ENCODE data around the gene MAN1A2.

GRCh38 chr1:117537291-117537920 lies 170.2 kb downstream of the MAN1A2 start:
- TF ChIP-seq CTCF (IDR thresholded peaks at IDR 0.05), result peak in 3 of 6 experiments; percentile 23 to 55 (median 41)
- TF ChIP-seq POLR2A (IDR thresholded peaks at IDR 0.05), result no peak
